Astrocyte of the spinal cord (primary cell): ENCODE results near the gene FAM219B.
A peak's percentile ranks its signal among the peaks of the same experiment; 100 is the strongest.
"Not testable (repeated sequence)": the region's sequence is repeated elsewhere in the genome, so short reads cannot be mapped to it uniquely, and the experiment has no call there.

Experiments
- DNase-seq: peaks from one replicate; pipeline ENCODE4 v3.0.0; 2011; ENCODE audit warnings: low read depth, low spot score
- H3K4me3 ChIP-seq: 2 replicates; pipeline ENCODE4 v1.5.1; 2011; ENCODE audit warnings: low read depth, mild to moderate bottlenecking, low read length, moderate library complexity
- in situ Hi-C: cut with HindIII; loops from 2 replicates; pipeline ENCODE4 v1.10.0; 2017; ENCODE audit warnings: low sequenced_read_pairs
- TF ChIP-seq, protein P1 (sequence below): IDR thresholded peaks from 2 replicates; pipeline ENCODE4 v1.5.1; 2012; ENCODE audit warnings: low read depth, mild to moderate bottlenecking, low read length, inconsistent platforms

FAM219B gene

DNA sequence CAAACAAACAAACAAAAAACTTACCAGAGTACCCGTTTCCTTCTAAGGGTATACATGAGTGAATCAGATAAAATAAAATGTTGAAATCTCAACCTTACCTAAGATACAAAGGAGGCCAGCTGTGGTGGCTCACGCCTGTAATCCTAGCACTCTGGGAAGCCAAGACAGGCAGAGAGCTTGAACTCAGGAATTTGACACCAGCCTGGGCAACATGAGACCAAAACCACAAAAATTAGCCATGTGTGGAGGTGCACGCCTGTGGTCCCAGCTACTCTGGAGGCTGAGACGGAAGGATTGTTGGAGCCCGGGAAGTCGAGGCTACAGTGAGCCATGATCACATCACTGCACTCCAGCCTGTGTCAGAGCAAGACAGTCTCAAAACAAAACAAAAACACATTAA is 11.0 kb upstream of the FAM219B start:
- no peak for DNase-seq

GRCh38 chr15:74913799-74914198 is 7.1 kb upstream of the FAM219B start:
- DNase-seq, H3K4me3 ChIP-seq, in situ Hi-C loops: not testable (repeated sequence)

More for the DNA sequence above, 11.0 kb upstream of the FAM219B start:
- H3K4me3 ChIP-seq = no peak overlapping the region
- in situ Hi-C loops = no loop called here
- TF ChIP-seq, protein P1, sequence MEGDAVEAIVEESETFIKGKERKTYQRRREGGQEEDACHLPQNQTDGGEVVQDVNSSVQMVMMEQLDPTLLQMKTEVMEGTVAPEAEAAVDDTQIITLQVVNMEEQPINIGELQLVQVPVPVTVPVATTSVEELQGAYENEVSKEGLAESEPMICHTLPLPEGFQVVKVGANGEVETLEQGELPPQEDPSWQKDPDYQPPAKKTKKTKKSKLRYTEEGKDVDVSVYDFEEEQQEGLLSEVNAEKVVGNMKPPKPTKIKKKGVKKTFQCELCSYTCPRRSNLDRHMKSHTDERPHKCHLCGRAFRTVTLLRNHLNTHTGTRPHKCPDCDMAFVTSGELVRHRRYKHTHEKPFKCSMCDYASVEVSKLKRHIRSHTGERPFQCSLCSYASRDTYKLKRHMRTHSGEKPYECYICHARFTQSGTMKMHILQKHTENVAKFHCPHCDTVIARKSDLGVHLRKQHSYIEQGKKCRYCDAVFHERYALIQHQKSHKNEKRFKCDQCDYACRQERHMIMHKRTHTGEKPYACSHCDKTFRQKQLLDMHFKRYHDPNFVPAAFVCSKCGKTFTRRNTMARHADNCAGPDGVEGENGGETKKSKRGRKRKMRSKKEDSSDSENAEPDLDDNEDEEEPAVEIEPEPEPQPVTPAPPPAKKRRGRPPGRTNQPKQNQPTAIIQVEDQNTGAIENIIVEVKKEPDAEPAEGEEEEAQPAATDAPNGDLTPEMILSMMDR = no peak

DNA sequence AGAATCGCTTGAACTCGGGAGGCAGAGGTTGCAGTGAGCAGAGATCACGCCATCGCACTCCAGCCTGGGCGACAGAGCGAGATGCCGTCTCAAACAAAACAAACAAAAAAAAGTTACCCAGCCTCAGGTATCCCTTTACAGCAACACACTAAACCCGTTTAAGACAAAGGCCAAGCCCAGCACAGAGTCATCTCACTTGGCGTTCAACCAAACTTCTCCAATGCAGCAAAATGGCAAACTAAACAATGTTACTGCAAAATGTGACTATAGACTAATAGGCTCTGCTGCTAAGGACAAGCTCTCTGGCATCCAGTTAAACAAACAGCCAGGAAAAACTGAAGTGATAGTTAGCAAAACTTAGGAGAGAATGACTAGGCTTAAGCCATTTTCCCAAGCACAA is 6.4 kb upstream of the FAM219B start:
- no peak overlapping the region for H3K4me3 ChIP-seq
- TF ChIP-seq, protein P1 = no peak
- in situ Hi-C loops = no loop called here
- no peak for DNase-seq

DNA sequence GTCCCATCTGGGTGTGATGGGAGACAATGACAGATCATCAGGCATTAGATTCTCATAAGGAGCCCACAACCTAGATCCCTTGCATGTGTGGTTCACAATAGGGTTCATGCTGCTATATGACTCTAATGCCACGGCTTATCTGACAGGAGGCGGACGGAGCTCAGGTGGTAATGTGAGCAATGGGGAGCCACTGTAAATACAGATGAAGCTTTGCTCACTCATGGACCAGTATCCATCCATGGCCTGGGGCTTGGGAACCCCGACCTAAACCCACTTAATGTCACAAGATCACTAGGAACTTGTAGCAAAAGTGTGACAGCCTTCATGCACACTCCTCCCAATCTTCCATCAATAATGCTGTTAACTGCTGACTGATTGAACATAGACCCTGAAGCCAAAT is 2.0 kb upstream of the FAM219B start:
- DNase-seq = no peak
- H3K4me3 ChIP-seq = no peak overlapping the region
- TF ChIP-seq, protein P1 = no peak
- in situ Hi-C loops = no loop called here

- peak overlapping the region; percentile 89 for H3K4me3 ChIP-seq
- in situ Hi-C loops = no loop called here
- TF ChIP-seq, protein P1 = no peak
- DNase-seq = peak; percentile 12
Observed at GRCh38 chr15:74907163-74907870, 666 bp upstream of the FAM219B start.

GRCh38 chr15:74906067-74906449 is 593 bp downstream of the FAM219B start:
- H3K4me3 ChIP-seq = peak overlapping the region; percentile 89
- TF ChIP-seq, protein P1 = no peak
- in situ Hi-C loops = no loop called here
- DNase-seq = peak; percentile 42

- DNase-seq = no peak
- TF ChIP-seq, protein P1 = no peak
- H3K4me3 ChIP-seq = no peak overlapping the region
- in situ Hi-C loops = no loop called here
Observed at GRCh38 chr15:74904190-74904805, 2.4 kb downstream of the FAM219B start.
